ENCODE measurements around the gene LCP2. TPM values are rescaled to one million over a fixed set of nuclear protein-coding genes. Genes with fewer than 3 reads are reported as not detected.
A peak's percentile ranks its signal among the peaks of the same experiment; 100 is the strongest.

LCP2 gene
- total and polyA plus RNA-seq, 10 of the 15 experiments (the other 5 are each of a cell fraction or from before 2014, with no cell fraction given), result 8.0 to 50.5 (median 20.6) TPM

DNA sequence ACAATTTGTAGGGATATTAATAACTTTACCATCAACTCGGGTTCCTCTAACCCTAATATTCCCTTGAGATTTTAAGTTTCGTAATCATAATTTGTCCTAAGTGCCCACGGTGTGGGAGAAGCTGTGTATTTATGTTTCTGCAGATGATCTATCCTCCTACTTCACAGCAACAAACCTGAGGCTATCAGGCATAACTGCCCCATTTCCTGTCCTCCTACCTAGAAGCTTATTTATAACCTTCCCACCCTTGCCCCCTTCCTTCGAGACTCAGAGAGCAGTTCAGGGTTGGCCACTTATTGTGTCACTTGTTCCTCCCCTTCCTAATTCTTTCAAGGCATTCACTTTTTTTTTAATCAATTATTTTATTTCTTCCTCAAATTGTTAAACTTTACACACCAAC is 29.6 kb upstream of the LCP2 start:
- in situ Hi-C loops (cut with MboI), result no loop called here
- H3K4me3 ChIP-seq, result peak overlapping the region; percentile 33; the same call in 1 of the 2 replicates
- intact Hi-C loops (cut with micrococcal nuclease; ENCODE audit: unreplicated experiment), result no loop called here
- FAIRE-seq, result no peak
- ChIA-PET SMC1A (ENCODE audit: uncharacterized antibody, unreplicated experiment) (interaction anchor here (0.7 to 4.4 kb wide), 13 partner anchors 9 to 54 kb away, joined by 3 to 118 read pairs (median 9); partner anchors contain the start of gene LCP2), CTCF (interaction anchor here (0.7 to 3.7 kb wide), 18 partner anchors 9 to 94 kb away, joined by 3 to 31 read pairs (median 6); partner anchors contain the start of gene LCP2), RAD21 (ENCODE audit: unreplicated experiment) (interaction anchor here (0.8 to 6.7 kb wide), 15 partner anchors 10 to 93 kb away, joined by 3 to 96 read pairs (median 6); partner anchors contain the start of gene LCP2), POLR2A (interaction anchor here (0.7 to 3.3 kb wide), 10 partner anchors 8 to 36 kb away, joined by 3 to 31 read pairs (median 5); partner anchors contain the start of gene LCP2)
- H3K27ac ChIP-seq (ENCODE audit: control insufficient read depth, insufficient read depth), result peak overlapping the region; percentile 1; the same call in 1 of the 2 replicates
- 2% methylated on average over 4 of the region's 4 CpGs for WGBS (ENCODE audit: insufficient coverage, insufficient replicate concordance, low lambda C conversion rate, missing lambda C conversion rate)
- H3K4me2 ChIP-seq (ENCODE audit: control insufficient read depth, insufficient read depth), result peak overlapping the region; percentile 36; the same call in 1 of the 2 replicates
- H3K9ac ChIP-seq (ENCODE audit: control insufficient read depth, insufficient read depth, low read length), result no peak overlapping the region
- no peaks in the 10 kb centered on the region for H3K9me3 ChIP-seq (replicated peaks; ENCODE audit: control insufficient read depth, insufficient read depth, low read length)
- H4K20me1 ChIP-seq (ENCODE audit: control insufficient read depth, insufficient read depth), result no peaks in the 10 kb centered on the region
- no peaks in the 10 kb centered on the region for H3K27me3 ChIP-seq (replicated peaks in 1 of 2; ENCODE audit: control insufficient read depth in 2 of 2, insufficient read depth in 2 of 2, low read length in 1 of 2)
- no TSS peak for BruUV-seq (replicated peaks)
- peak; percentile 50 for ATAC-seq
- H2AFZ ChIP-seq (ENCODE audit: control insufficient read depth, low read depth, low read length), result peak overlapping the region; percentile 52
- no peaks in the 10 kb centered on the region for H3K36me3 ChIP-seq (ENCODE audit: control insufficient read depth in 2 of 2, insufficient read depth in 2 of 2, low read length in 1 of 2)
- no peaks in the 10 kb centered on the region for H3K79me2 ChIP-seq (ENCODE audit: control insufficient read depth, insufficient read depth, low read length)
- H3K4me1 ChIP-seq (ENCODE audit: control insufficient read depth, insufficient read depth, low read length), result peaks cover 36% of the 10 kb centered on the region
- no peak for DNase-seq (ENCODE audit: low read depth, low spot score)
- TF ChIP-seq, protein P1, sequence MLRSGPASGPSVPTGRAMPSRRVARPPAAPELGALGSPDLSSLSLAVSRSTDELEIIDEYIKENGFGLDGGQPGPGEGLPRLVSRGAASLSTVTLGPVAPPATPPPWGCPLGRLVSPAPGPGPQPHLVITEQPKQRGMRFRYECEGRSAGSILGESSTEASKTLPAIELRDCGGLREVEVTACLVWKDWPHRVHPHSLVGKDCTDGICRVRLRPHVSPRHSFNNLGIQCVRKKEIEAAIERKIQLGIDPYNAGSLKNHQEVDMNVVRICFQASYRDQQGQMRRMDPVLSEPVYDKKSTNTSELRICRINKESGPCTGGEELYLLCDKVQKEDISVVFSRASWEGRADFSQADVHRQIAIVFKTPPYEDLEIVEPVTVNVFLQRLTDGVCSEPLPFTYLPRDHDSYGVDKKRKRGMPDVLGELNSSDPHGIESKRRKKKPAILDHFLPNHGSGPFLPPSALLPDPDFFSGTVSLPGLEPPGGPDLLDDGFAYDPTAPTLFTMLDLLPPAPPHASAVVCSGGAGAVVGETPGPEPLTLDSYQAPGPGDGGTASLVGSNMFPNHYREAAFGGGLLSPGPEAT (IDR thresholded peaks at IDR 0.05; ENCODE audit: low read depth), result no peak
- TF ChIP-seq STAT3 (IDR thresholded peaks at IDR 0.05; ENCODE audit: low read depth, low read length) (0 out of 2 replicates have a peak, but pooled peaks have one; percentile 48), TCF3 (IDR thresholded peaks at IDR 0.05; ENCODE audit: borderline replicate concordance, insufficient read depth, low read depth, low read length) (no peak), LARP7 (IDR thresholded peaks at IDR 0.05) (no peak), PML (IDR thresholded peaks at IDR 0.05; ENCODE audit: low read length) (0 out of 2 replicates have a peak, but pooled peaks have one; percentile 18), POLR2A (IDR thresholded peaks at IDR 0.05; ENCODE audit: low read depth, low read length) (no peak), TCF7 (IDR thresholded peaks at IDR 0.05; ENCODE audit: borderline replicate concordance) (no peak), MTA3 (IDR thresholded peaks at IDR 0.05; ENCODE audit: borderline replicate concordance, low read length) (peak; percentile 68; the same call in 1 of the 2 replicates), NR2C2 (IDR thresholded peaks at IDR 0.05; ENCODE audit: borderline replicate concordance, control insufficient read depth, insufficient read length, low read depth) (no peak), IRF3 (IDR thresholded peaks at IDR 0.05) (no peak), NBN (IDR thresholded peaks at IDR 0.05) (no peak), RAD51 (IDR thresholded peaks at IDR 0.05) (no peak), HDAC2 (IDR thresholded peaks at IDR 0.05) (no peak), MXI1 (IDR thresholded peaks at IDR 0.05; ENCODE audit: low read depth, low read length) (no peak), HSF1 (IDR thresholded peaks at IDR 0.05; ENCODE audit: low read depth, low read length) (no peak), IKZF1 (conservative IDR thresholded peaks at IDR 0.05) (peak; percentile 56)
- TF ChIP-seq, protein P2, sequence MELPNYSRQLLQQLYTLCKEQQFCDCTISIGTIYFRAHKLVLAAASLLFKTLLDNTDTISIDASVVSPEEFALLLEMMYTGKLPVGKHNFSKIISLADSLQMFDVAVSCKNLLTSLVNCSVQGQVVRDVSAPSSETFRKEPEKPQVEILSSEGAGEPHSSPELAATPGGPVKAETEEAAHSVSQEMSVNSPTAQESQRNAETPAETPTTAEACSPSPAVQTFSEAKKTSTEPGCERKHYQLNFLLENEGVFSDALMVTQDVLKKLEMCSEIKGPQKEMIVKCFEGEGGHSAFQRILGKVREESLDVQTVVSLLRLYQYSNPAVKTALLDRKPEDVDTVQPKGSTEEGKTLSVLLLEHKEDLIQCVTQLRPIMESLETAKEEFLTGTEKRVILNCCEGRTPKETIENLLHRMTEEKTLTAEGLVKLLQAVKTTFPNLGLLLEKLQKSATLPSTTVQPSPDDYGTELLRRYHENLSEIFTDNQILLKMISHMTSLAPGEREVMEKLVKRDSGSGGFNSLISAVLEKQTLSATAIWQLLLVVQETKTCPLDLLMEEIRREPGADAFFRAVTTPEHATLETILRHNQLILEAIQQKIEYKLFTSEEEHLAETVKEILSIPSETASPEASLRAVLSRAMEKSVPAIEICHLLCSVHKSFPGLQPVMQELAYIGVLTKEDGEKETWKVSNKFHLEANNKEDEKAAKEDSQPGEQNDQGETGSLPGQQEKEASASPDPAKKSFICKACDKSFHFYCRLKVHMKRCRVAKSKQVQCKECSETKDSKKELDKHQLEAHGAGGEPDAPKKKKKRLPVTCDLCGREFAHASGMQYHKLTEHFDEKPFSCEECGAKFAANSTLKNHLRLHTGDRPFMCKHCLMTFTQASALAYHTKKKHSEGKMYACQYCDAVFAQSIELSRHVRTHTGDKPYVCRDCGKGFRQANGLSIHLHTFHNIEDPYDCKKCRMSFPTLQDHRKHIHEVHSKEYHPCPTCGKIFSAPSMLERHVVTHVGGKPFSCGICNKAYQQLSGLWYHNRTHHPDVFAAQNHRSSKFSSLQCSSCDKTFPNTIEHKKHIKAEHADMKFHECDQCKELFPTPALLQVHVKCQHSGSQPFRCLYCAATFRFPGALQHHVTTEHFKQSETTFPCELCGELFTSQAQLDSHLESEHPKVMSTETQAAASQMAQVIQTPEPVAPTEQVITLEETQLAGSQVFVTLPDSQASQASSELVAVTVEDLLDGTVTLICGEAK (IDR thresholded peaks at IDR 0.05; ENCODE audit: borderline replicate concordance), result no peak; the same call in 1 of the 2 replicates
